ENCODE results near the gene NHLH1.

DNA sequence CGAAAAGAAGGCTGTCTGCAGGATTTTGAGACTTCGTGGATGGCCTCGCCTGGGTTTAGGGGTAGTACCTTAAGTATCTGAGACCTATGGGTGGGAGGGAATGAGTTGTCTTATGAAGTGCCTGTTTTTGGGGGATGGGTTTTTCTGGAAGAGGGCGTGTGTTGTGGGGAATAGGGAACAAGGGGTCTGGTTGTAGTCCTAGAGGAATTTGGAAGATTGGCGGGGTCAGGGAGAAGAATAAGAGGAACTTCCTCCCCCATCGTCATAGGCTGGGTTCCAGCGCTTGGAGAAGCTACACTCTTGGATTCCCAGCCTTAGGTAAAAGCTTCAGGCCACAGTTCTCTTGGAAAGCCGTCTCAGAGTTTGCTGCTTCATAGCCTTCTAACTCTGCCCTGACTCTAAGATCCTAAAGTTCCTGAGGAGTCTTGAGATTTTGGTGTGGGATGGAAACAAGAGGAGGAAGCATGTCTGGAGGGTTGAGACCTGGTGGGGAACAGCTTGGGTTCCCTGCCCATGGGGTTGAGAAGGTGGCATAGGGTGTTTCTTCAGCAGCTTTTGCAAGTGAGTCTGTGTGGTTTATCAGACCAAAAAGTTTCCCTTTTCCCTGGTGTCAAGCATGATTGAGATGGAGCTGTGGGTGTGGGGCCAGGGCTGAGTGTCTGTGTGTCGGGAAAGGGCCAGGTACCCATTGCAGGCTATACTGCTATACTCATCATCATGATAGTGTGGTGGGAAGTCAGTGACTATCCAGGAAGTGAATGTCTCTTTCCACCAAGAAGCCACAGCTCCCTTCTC, 35.3 kb downstream of the NHLH1 start:
- TF ChIP-seq, protein P1, sequence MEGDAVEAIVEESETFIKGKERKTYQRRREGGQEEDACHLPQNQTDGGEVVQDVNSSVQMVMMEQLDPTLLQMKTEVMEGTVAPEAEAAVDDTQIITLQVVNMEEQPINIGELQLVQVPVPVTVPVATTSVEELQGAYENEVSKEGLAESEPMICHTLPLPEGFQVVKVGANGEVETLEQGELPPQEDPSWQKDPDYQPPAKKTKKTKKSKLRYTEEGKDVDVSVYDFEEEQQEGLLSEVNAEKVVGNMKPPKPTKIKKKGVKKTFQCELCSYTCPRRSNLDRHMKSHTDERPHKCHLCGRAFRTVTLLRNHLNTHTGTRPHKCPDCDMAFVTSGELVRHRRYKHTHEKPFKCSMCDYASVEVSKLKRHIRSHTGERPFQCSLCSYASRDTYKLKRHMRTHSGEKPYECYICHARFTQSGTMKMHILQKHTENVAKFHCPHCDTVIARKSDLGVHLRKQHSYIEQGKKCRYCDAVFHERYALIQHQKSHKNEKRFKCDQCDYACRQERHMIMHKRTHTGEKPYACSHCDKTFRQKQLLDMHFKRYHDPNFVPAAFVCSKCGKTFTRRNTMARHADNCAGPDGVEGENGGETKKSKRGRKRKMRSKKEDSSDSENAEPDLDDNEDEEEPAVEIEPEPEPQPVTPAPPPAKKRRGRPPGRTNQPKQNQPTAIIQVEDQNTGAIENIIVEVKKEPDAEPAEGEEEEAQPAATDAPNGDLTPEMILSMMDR (conservative IDR thresholded peaks at IDR 0.05; ENCODE audit: low read depth, low read length), result no peak
- TF ChIP-seq EZH2 (IDR thresholded peaks at IDR 0.05; ENCODE audit: borderline replicate concordance, low read depth, low read length, poor library complexity, severe bottlenecking), result no peak
